DOHH2 (cell line): Measurements from ENCODE around the gene RPTOR.

Source experiments
- H3F3A ChIP-seq: fragments of 200-600 bp; sonication (generic), shearing (Covaris generic); 2 replicates; pipeline ENCODE4 v1.6.0; 2016; ENCODE audit warnings: antibody characterized with exemption, mild to moderate bottlenecking; ENCODE audit not compliant: control insufficient read depth, insufficient read depth
- H3K27ac ChIP-seq: fragments of 200-600 bp; sonication (generic); 2 replicates; pipeline ENCODE4 v1.5.1; 2014; ENCODE audit warnings: low read depth, mild to moderate bottlenecking, low read length, moderate library complexity
- H3K27me3 ChIP-seq: fragments of 200-600 bp; sonication (generic); 2 replicates; pipeline ENCODE4 v1.6.1; 2014; ENCODE audit warnings: mild to moderate bottlenecking, low read length, mixed read lengths; ENCODE audit not compliant: control insufficient read depth
- H3K36me3 ChIP-seq: fragments of 200-600 bp; sonication (generic); 2 replicates; pipeline ENCODE4 v1.6.1; 2014; ENCODE audit warnings: mild to moderate bottlenecking, low read length, moderate library complexity, mixed read lengths; ENCODE audit not compliant: control insufficient read depth
- H3K4me1 ChIP-seq: fragments of 200-600 bp; sonication (generic); 2 replicates; pipeline ENCODE4 v1.6.1; 2014; ENCODE audit warnings: mild to moderate bottlenecking, low read length, mixed read lengths; ENCODE audit not compliant: control insufficient read depth
- H3K4me2 ChIP-seq: fragments of 200-600 bp; sonication (generic); 2 replicates; pipeline ENCODE4 v1.6.0; 2014; ENCODE audit warnings: mild to moderate bottlenecking, low read length, moderate library complexity
- H3K4me3 ChIP-seq: fragments of 200-600 bp; sonication (generic); 2 replicates; pipeline ENCODE4 v1.5.1; 2014; ENCODE audit warnings: mild to moderate bottlenecking, low read length, mixed read lengths
- H3K79me2 ChIP-seq: fragments of 200-600 bp; sonication (generic); 2 replicates; pipeline ENCODE4 v1.6.1; 2014; ENCODE audit warnings: mild to moderate bottlenecking, low read length, mixed read lengths; ENCODE audit not compliant: control insufficient read depth
- H3K9me2 ChIP-seq: fragments of 200-600 bp; sonication (generic); replicated peaks from 2 replicates; pipeline ENCODE4 v1.6.1; 2014; ENCODE audit warnings: mild to moderate bottlenecking, low read length, mixed read lengths; ENCODE audit not compliant: control insufficient read depth
- H3K9me3 ChIP-seq: fragments of 200-600 bp; sonication (generic); 2 replicates; pipeline ENCODE4 v1.6.1; 2014; ENCODE audit warnings: antibody characterized with exemption, low read length, mixed read lengths; ENCODE audit not compliant: control insufficient read depth, insufficient read depth
- H4K20me1 ChIP-seq: fragments of 200-600 bp; sonication (generic); 2 replicates; pipeline ENCODE4 v1.6.0; 2014; ENCODE audit warnings: low read depth, mild to moderate bottlenecking, antibody characterized with exemption, low read length, moderate library complexity; ENCODE audit not compliant: control insufficient read depth, insufficient read depth
- CTCF ChIP-seq: fragments of 200-600 bp; sonication (generic); IDR thresholded peaks from one replicate; pipeline ENCODE4 v1.5.1; 2014; ENCODE audit warnings: antibody characterized with exemption, mild to moderate bottlenecking, low read depth, low read length; ENCODE audit not compliant: poor library complexity, severe bottlenecking
- EZH2phosphoT487 ChIP-seq: fragments of 200-600 bp; sonication (generic); IDR thresholded peaks from 2 replicates; pipeline ENCODE4 v1.6.1; 2017; ENCODE audit warnings: borderline replicate concordance, mild to moderate bottlenecking, antibody characterized with exemption, low read length, moderate library complexity, mixed read lengths

The RPTOR gene

GRCh38 chr17:80818871-80819270 lies 274.2 kb downstream of the RPTOR start:
- peaks cover 6% of the 10 kb centered on the region; the same call in 1 of the 2 replicates for H3K36me3 ChIP-seq

DNA sequence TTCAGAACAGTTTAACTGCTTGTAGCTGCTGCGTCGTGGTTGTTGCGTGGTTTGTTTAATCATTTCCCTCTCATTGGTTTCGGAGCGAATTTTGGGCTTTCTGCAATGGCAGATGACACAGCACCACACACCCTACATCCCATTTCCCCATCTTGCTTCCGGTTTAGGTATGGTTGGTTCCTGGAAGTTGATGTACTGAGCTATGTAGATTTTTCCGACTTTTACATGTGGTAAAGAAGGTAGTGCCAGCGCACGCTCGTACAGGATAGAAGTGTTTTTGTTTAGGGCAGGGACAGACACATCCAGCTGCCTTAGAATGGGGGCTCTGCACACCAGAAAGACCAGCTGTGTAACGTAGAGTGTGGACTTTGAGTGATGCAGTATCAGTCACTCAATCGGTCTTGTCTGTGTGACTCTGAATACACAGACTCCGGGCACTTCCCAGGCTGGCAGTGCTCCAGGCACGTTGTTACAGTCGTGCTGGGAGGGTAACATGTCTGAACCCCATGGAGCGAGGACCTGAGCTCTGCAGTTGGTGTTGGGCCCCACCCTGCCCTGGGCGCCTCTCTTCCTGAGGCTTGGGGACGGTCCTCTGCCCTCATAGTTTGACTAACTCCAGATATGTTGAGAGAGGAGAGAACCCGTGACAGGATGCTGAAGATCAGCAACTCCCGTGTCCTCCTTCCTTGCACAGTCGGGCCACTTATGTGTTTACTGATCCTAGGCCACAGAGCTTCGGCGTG lies 275.0 kb downstream of the RPTOR start:
- H3K27ac ChIP-seq: no peak overlapping the region
- peaks cover 6% of the 10 kb centered on the region; the same call in 1 of the 2 replicates for H3K36me3 ChIP-seq

More at GRCh38 chr17:80818871-80819270, 274.2 kb downstream of the RPTOR start:
- H3K4me2 ChIP-seq: no peak overlapping the region
- H3K79me2 ChIP-seq: no peaks in the 10 kb centered on the region; the same call in 1 of the 2 replicates
- no peaks in the 10 kb centered on the region for H3F3A ChIP-seq
- no peak overlapping the region for H3K4me3 ChIP-seq
- no peaks in the 10 kb centered on the region for H3K9me2 ChIP-seq
- no peaks in the 10 kb centered on the region for H3K4me1 ChIP-seq
- no peaks in the 10 kb centered on the region for H3K27me3 ChIP-seq
- no peak overlapping the region for H3K27ac ChIP-seq
- no peaks in the 10 kb centered on the region for H4K20me1 ChIP-seq
- TF ChIP-seq CTCF (no peak), EZH2phosphoT487 (no peak)
- no peaks in the 10 kb centered on the region for H3K9me3 ChIP-seq

DNA sequence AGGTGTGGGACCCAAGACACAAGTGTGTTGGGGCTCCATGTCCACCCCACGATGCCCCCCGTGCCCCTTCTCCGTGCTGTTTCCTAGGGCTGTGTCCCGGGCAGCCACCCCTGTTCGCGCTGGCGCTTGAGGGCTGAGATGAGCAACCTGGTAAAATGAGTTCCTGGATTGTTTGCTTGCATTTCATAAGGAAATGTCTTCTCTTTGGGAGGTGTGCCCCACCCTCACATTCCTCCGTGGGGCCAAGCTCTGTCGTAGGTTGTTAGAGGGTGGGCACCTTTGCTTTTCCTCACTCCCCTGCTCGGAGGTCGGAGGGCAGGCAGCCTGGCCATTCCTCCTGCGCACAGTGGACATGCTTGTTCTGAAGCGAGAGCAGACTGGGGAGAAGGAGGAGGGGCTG lies 275.7 kb downstream of the RPTOR start:
- Histone ChIP-seq H3K4me1 (no peaks in the 10 kb centered on the region), H3K9me2 (no peaks in the 10 kb centered on the region), H3K27me3 (no peaks in the 10 kb centered on the region), H3K79me2 (no peaks in the 10 kb centered on the region; the same call in 1 of the 2 replicates), H4K20me1 (no peaks in the 10 kb centered on the region), H3K36me3 (peaks cover 8% of the 10 kb centered on the region; the same call in 1 of the 2 replicates), H3K27ac (no peak overlapping the region), H3K4me3 (no peak overlapping the region), H3K4me2 (no peak overlapping the region), H3K9me3 (no peaks in the 10 kb centered on the region), H3F3A (no peaks in the 10 kb centered on the region)
- TF ChIP-seq CTCF: no peak
- no peak for TF ChIP-seq EZH2phosphoT487

More for the DNA sequence above, 275.0 kb downstream of the RPTOR start:
- Histone ChIP-seq H3K9me3 (no peaks in the 10 kb centered on the region), H3K4me3 (no peak overlapping the region), H3K9me2 (no peaks in the 10 kb centered on the region), H3K79me2 (no peaks in the 10 kb centered on the region; the same call in 1 of the 2 replicates), H4K20me1 (no peaks in the 10 kb centered on the region), H3F3A (no peaks in the 10 kb centered on the region), H3K4me1 (no peaks in the 10 kb centered on the region), H3K4me2 (no peak overlapping the region), H3K27me3 (no peaks in the 10 kb centered on the region)
- no peak for TF ChIP-seq CTCF
- TF ChIP-seq EZH2phosphoT487: no peak
